ENCODE measurements around the gene GASK1A. TPM values are rescaled to one million over a fixed set of nuclear protein-coding genes. Genes with fewer than 3 reads are reported as not detected.

Gene GASK1A
- polyA plus RNA-seq, 2 donors: 0.71 to 1.1 TPM

GRCh38 chr3:43023746-43024145 lies 44.6 kb downstream of the GASK1A start:
- peaks cover 2 to 4% of the 10 kb centered on the region in 2 donors for H3K4me1 ChIP-seq (ENCODE audit: control insufficient read depth in 2 of 2, insufficient read depth in 2 of 2, low read length in 1 of 2)
- no peaks in the 10 kb centered on the region for H3K9me3 ChIP-seq (ENCODE audit: control insufficient read depth in 2 of 2, insufficient read depth in 1 of 2, low read depth in 1 of 2, low read length in 1 of 2)
- no peaks in the 10 kb centered on the region for H3K36me3 ChIP-seq (ENCODE audit: control insufficient read depth in 2 of 2, insufficient read depth in 2 of 2, low read length in 1 of 2)
- no peak overlapping the region for H3K27ac ChIP-seq (ENCODE audit: low read depth in 2 of 2, low read length in 1 of 2)
- 70 to 79% methylated on average over 5 of the region's 5 CpGs for WGBS, 2 donors
- no peaks in the 10 kb centered on the region for H3K27me3 ChIP-seq (ENCODE audit: control insufficient read depth in 1 of 2, insufficient read depth in 2 of 2, low read length in 2 of 2)
- no peak overlapping the region for H3K4me3 ChIP-seq (ENCODE audit: low read depth in 1 of 2, low read length in 2 of 2)

DNA sequence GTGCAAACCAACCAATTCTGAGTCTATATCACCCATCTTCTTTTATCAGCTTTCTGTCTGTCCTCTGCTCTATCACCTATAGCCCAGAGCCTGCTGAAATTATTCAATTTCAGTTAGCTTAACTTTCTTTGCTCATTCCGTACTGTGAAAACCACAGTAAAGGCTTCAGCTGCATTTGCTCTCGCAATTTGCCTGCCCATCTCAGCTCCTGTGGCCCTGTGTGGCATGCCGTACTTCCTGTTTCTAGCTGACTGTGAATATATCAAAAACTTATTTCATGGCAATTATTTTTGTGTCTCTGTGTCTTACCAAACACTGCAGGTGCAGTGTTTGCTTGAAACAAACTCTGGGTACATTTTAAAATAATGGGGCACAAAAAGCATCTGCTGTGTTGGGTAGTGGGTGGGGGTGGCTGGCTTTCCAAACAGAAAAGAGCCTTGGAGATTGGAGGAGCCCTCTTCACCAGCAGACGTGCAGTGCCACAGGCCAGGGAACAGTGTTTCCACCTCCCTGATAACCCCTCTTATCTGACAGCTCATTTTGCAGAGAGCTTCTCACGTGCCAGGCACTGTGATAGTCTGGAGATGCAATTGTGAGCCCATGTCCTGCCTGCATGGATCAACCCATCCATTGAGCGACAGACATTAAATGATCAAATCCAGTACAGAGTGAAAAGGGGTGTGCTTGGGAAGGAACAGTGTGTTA lies 45.2 kb downstream of the GASK1A start:
- H3K4me1 ChIP-seq (ENCODE audit: control insufficient read depth in 2 of 2, insufficient read depth in 2 of 2, low read length in 1 of 2): peaks cover 2% of the 10 kb centered on the region in 2 donors
- no peaks in the 10 kb centered on the region for H3K9me3 ChIP-seq (ENCODE audit: control insufficient read depth in 2 of 2, insufficient read depth in 1 of 2, low read depth in 1 of 2, low read length in 1 of 2)
- no peaks in the 10 kb centered on the region for H3K27me3 ChIP-seq (ENCODE audit: control insufficient read depth in 1 of 2, insufficient read depth in 2 of 2, low read length in 2 of 2)
- no peaks in the 10 kb centered on the region for H3K36me3 ChIP-seq (ENCODE audit: control insufficient read depth in 2 of 2, insufficient read depth in 2 of 2, low read length in 1 of 2)
- H3K4me3 ChIP-seq (ENCODE audit: low read depth in 1 of 2, low read length in 2 of 2): no peak overlapping the region
- H3K27ac ChIP-seq (ENCODE audit: low read depth in 2 of 2, low read length in 1 of 2): no peak overlapping the region
- 66 to 69% methylated on average over 6 of the region's 6 CpGs for WGBS, 2 donors

GRCh38 chr3:43025423-43025822 lies 46.3 kb downstream of the GASK1A start:
- H3K27me3 ChIP-seq (ENCODE audit: control insufficient read depth in 1 of 2, insufficient read depth in 2 of 2, low read length in 2 of 2): no peaks in the 10 kb centered on the region
- no peaks in the 10 kb centered on the region for H3K9me3 ChIP-seq (ENCODE audit: control insufficient read depth in 2 of 2, insufficient read depth in 1 of 2, low read depth in 1 of 2, low read length in 1 of 2)
- no peaks in the 10 kb centered on the region for H3K36me3 ChIP-seq (ENCODE audit: control insufficient read depth in 2 of 2, insufficient read depth in 2 of 2, low read length in 1 of 2)
- no peak overlapping the region for H3K27ac ChIP-seq (ENCODE audit: low read depth in 2 of 2, low read length in 1 of 2)
- 73 to 83% methylated on average over 5 of the region's 5 CpGs for WGBS, 2 donors
- peaks cover under 1 to 2% of the 10 kb centered on the region in 2 donors for H3K4me1 ChIP-seq (ENCODE audit: control insufficient read depth in 2 of 2, insufficient read depth in 2 of 2, low read length in 1 of 2)
- H3K4me3 ChIP-seq (ENCODE audit: low read depth in 1 of 2, low read length in 2 of 2): no peak overlapping the region

GRCh38 chr3:43028001-43028400 lies 48.9 kb downstream of the GASK1A start:
- 79 to 82% methylated on average over 1 of the region's 1 CpG for WGBS, 2 donors
- H3K36me3 ChIP-seq (ENCODE audit: control insufficient read depth in 2 of 2, insufficient read depth in 2 of 2, low read length in 1 of 2): peaks cover 0 to under 1% of the 10 kb centered on the region in 2 donors
- H3K4me3 ChIP-seq (ENCODE audit: low read depth in 1 of 2, low read length in 2 of 2): no peak overlapping the region
- H3K4me1 ChIP-seq (ENCODE audit: control insufficient read depth in 2 of 2, insufficient read depth in 2 of 2, low read length in 1 of 2): peaks cover 0 to 4% of the 10 kb centered on the region in 2 donors
- no peaks in the 10 kb centered on the region for H3K27me3 ChIP-seq (ENCODE audit: control insufficient read depth in 1 of 2, insufficient read depth in 2 of 2, low read length in 2 of 2)
- no peak overlapping the region for H3K27ac ChIP-seq (ENCODE audit: low read depth in 2 of 2, low read length in 1 of 2)
- no peaks in the 10 kb centered on the region for H3K9me3 ChIP-seq (ENCODE audit: control insufficient read depth in 2 of 2, insufficient read depth in 1 of 2, low read depth in 1 of 2, low read length in 1 of 2)

DNA sequence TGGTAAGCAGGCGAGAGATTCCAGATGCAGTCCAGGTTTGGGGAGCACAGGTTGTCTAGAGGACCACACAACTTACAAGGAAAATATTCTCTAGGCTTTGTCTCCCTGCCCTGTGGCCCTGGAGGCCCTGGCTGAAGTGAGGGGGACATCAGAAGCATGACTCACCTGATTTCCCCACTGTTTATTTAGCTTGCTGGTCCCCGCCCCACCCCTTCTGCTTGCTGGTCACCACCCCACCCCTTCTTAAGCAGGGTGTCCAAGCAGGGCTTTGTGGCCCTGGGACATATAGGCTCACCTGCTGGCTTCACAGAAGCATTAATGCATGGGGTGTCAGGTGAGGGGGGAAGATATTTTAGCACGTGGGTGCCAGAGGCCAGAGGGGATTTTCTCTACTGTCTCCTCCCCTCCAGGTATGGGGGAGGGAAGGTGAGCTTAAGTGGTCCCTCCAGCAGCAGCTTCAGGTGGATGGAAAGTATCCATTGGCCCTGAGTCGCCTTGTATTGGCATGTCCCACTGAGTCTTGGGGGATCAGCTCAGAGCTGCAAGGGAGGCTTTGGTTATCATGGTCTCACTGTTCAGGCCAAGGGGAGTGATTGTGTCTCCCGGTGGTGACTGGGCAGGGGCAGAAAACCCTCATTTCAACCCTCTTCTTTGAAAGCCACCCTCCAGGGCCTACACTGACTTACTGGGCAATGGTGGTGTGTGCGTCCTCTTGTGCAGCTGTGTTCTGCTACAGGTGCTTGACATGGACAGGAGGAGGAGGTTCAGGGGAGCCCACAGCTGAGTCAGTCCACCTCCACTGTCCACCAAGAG lies 49.8 kb downstream of the GASK1A start:
- Histone ChIP-seq H3K27ac (ENCODE audit: low read depth in 2 of 2, low read length in 1 of 2) (no peak overlapping the region), H3K36me3 (ENCODE audit: control insufficient read depth in 2 of 2, insufficient read depth in 2 of 2, low read length in 1 of 2) (peaks cover 0 to 4% of the 10 kb centered on the region in 2 donors), H3K27me3 (ENCODE audit: control insufficient read depth in 1 of 2, insufficient read depth in 2 of 2, low read length in 2 of 2) (no peaks in the 10 kb centered on the region), H3K9me3 (ENCODE audit: control insufficient read depth in 2 of 2, insufficient read depth in 1 of 2, low read depth in 1 of 2, low read length in 1 of 2) (no peaks in the 10 kb centered on the region), H3K4me3 (ENCODE audit: low read depth in 1 of 2, low read length in 2 of 2) (no peak overlapping the region), H3K4me1 (ENCODE audit: control insufficient read depth in 2 of 2, insufficient read depth in 2 of 2, low read length in 1 of 2) (peaks cover 0 to 4% of the 10 kb centered on the region in 2 donors)
- WGBS, 2 donors: 91 to 95% methylated on average over 6 of the region's 6 CpGs

DNA sequence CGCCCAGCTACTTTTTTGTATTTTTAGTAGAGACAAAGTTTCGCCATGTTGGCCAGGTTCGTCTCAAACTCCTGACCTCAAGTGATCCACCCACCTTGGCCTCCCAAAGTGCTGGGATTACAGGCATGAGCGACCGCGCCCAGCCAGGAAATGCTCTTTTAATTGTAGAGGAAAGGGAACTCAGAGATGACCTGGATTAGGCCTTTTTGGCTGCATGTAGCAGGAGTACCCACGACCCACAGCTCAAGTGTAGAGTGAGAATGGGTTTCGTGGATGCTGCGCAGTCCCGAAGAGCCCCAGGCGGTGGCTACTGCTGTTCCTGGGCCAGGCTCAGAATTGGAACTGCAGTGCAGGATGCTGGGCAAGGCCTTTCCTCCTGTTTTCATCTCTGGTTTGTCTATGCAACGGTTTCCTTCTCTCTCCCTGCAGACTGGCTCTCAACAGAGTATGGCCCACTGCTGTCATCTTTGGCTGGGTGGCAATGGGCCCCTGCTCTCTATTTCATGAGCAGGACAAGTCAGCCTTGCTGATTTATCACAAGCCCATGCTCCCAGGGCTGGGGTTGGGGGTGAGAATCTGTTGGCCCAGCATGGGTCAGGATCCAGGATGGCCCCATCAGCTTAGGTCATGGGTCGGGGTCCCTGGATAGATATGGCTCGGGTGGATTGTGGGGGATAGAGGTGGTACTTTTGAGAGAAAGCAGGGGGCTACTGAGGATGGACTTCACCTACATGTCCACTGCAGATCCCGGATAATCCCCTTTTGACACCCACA lies 51.2 kb downstream of the GASK1A start:
- no peak overlapping the region for H3K4me3 ChIP-seq (ENCODE audit: low read depth in 1 of 2, low read length in 2 of 2)
- peaks cover 0 to 4% of the 10 kb centered on the region in 2 donors for H3K4me1 ChIP-seq (ENCODE audit: control insufficient read depth in 2 of 2, insufficient read depth in 2 of 2, low read length in 1 of 2)
- WGBS, 2 donors: 89% methylated on average over 15 of the region's 15 CpGs
- no peak overlapping the region for H3K27ac ChIP-seq (ENCODE audit: low read depth in 2 of 2, low read length in 1 of 2)
- peaks cover 0 to 6% of the 10 kb centered on the region in 2 donors for H3K36me3 ChIP-seq (ENCODE audit: control insufficient read depth in 2 of 2, insufficient read depth in 2 of 2, low read length in 1 of 2)
- no peaks in the 10 kb centered on the region for H3K9me3 ChIP-seq (ENCODE audit: control insufficient read depth in 2 of 2, insufficient read depth in 1 of 2, low read depth in 1 of 2, low read length in 1 of 2)
- H3K27me3 ChIP-seq (ENCODE audit: control insufficient read depth in 1 of 2, insufficient read depth in 2 of 2, low read length in 2 of 2): no peaks in the 10 kb centered on the region

GRCh38 chr3:43031485-43031884 lies 52.4 kb downstream of the GASK1A start:
- Histone ChIP-seq H3K36me3 (ENCODE audit: control insufficient read depth in 2 of 2, insufficient read depth in 2 of 2, low read length in 1 of 2) (peaks cover 0 to 6% of the 10 kb centered on the region in 2 donors), H3K27me3 (ENCODE audit: control insufficient read depth in 1 of 2, insufficient read depth in 2 of 2, low read length in 2 of 2) (no peaks in the 10 kb centered on the region), H3K27ac (ENCODE audit: low read depth in 2 of 2, low read length in 1 of 2) (peak overlapping the region in 1 of 2 donors; percentile 34), H3K4me1 (ENCODE audit: control insufficient read depth in 2 of 2, insufficient read depth in 2 of 2, low read length in 1 of 2) (peaks cover 0 to 4% of the 10 kb centered on the region in 2 donors), H3K9me3 (ENCODE audit: control insufficient read depth in 2 of 2, insufficient read depth in 1 of 2, low read depth in 1 of 2, low read length in 1 of 2) (no peaks in the 10 kb centered on the region), H3K4me3 (ENCODE audit: low read depth in 1 of 2, low read length in 2 of 2) (no peak overlapping the region)
- WGBS, 2 donors: 36 to 51% methylated on average over 4 of the region's 4 CpGs

GRCh38 chr3:43031889-43032545 lies 52.9 kb downstream of the GASK1A start:
- no peaks in the 10 kb centered on the region for H3K27me3 ChIP-seq (ENCODE audit: control insufficient read depth in 1 of 2, insufficient read depth in 2 of 2, low read length in 2 of 2)
- peaks cover 0 to 6% of the 10 kb centered on the region in 2 donors for H3K36me3 ChIP-seq (ENCODE audit: control insufficient read depth in 2 of 2, insufficient read depth in 2 of 2, low read length in 1 of 2)
- WGBS, 2 donors: 94 to 96% methylated on average over 16 of the region's 16 CpGs
- peak overlapping the region in 1 of 2 donors; percentile 34 for H3K27ac ChIP-seq (ENCODE audit: low read depth in 2 of 2, low read length in 1 of 2)
- no peaks in the 10 kb centered on the region for H3K9me3 ChIP-seq (ENCODE audit: control insufficient read depth in 2 of 2, insufficient read depth in 1 of 2, low read depth in 1 of 2, low read length in 1 of 2)
- H3K4me3 ChIP-seq (ENCODE audit: low read depth in 1 of 2, low read length in 2 of 2): no peak overlapping the region
- peaks cover 0 to 4% of the 10 kb centered on the region in 2 donors for H3K4me1 ChIP-seq (ENCODE audit: control insufficient read depth in 2 of 2, insufficient read depth in 2 of 2, low read length in 1 of 2)
